Neural cell (in vitro differentiated cells): ENCODE data around the gene SPON1. TPM values are rescaled to one million over a fixed set of nuclear protein-coding genes. Genes with fewer than 3 reads are reported as not detected.

Experiments
- H2AFZ ChIP-seq: fragments of 200-600, 300-800 bp; sonication (generic), shearing (Covaris generic); 2 replicates; pipeline ENCODE4 v1.6.0; 2014; ENCODE audit warnings: low read depth, mild to moderate bottlenecking, antibody characterized with exemption, low read length, moderate library complexity
- H3F3A ChIP-seq: fragments of 200-600 bp; shearing (Covaris generic); 2 replicates; pipeline ENCODE4 v1.6.1; 2016; ENCODE audit warnings: mild to moderate bottlenecking, moderate library complexity, mixed read lengths, antibody characterized with exemption, low read length; ENCODE audit not compliant: insufficient read depth, poor library complexity, severe bottlenecking
- H3K27ac ChIP-seq: fragments of 200-600, 300-800 bp; sonication (generic), shearing (Covaris generic); 2 replicates; pipeline ENCODE4 v1.5.1; 2014; ENCODE audit warnings: mild to moderate bottlenecking, low read length, moderate library complexity
- H3K27me3 ChIP-seq: fragments of 300-800, 200-600 bp; sonication (generic), shearing (Covaris generic); 2 replicates; pipeline ENCODE4 v1.6.0; 2014; ENCODE audit warnings: mild to moderate bottlenecking, low read depth, low read length, moderate library complexity; ENCODE audit not compliant: insufficient read depth
- H3K36me3 ChIP-seq: fragments of 300-800, 200-600 bp; sonication (generic), shearing (Covaris generic); 2 replicates; pipeline ENCODE4 v1.5.1; 2014; ENCODE audit warnings: mild to moderate bottlenecking, antibody characterized with exemption, low read length, moderate library complexity; ENCODE audit not compliant: insufficient read depth
- H3K4me2 ChIP-seq: fragments of 300-800, 200-600 bp; sonication (generic), shearing (Covaris generic); 2 replicates; pipeline ENCODE4 v1.6.0; 2014; ENCODE audit warnings: mild to moderate bottlenecking, low read length
- H3K4me3 ChIP-seq: fragments of 300-800, 200-600 bp; sonication (generic), shearing (Covaris generic); 2 replicates; pipeline ENCODE4 v1.5.1; 2014; ENCODE audit warnings: mild to moderate bottlenecking, low read length, moderate library complexity
- H3K79me2 ChIP-seq: fragments of 200-600 bp; shearing (Covaris generic); replicated peaks from 2 replicates; pipeline ENCODE4 v1.6.0; 2014; ENCODE audit warnings: mild to moderate bottlenecking, low read length, moderate library complexity; ENCODE audit not compliant: insufficient read depth
- H3K9ac ChIP-seq: fragments of 300-800, 200-600 bp; sonication (generic), shearing (Covaris generic); 2 replicates; pipeline ENCODE4 v1.6.1; 2016; ENCODE audit warnings: mild to moderate bottlenecking, low read length, mixed read lengths
- H3K9me2 ChIP-seq: fragments of 200-600 bp; shearing (Covaris generic); 2 replicates; pipeline ENCODE4 v1.6.1; 2016; ENCODE audit warnings: mild to moderate bottlenecking, low read length, mixed read lengths; ENCODE audit not compliant: insufficient read depth
- H3K9me3 ChIP-seq: fragments of 200-600, 300-800 bp; sonication (generic), shearing (Covaris generic); 2 replicates; pipeline ENCODE4 v1.6.1; 2016; ENCODE audit warnings: mild to moderate bottlenecking, mixed run types, low read length, moderate library complexity, mixed read lengths
- H4K20me1 ChIP-seq: fragments of 200-600 bp; shearing (Covaris generic); 2 replicates; pipeline ENCODE4 v1.6.1; 2016; ENCODE audit warnings: mild to moderate bottlenecking, mixed run types; ENCODE audit not compliant: insufficient read depth
- EP300 ChIP-seq: fragments of 450-650 bp; conservative IDR thresholded peaks from 2 replicates; pipeline ENCODE4 v1.6.1; 2014; ENCODE audit warnings: antibody characterized with exemption, mild to moderate bottlenecking, moderate library complexity; ENCODE audit not compliant: poor library complexity, severe bottlenecking
- EZH2 ChIP-seq: fragments of 200-600, 300-800 bp; shearing (Covaris generic), sonication (generic); IDR thresholded peaks from 2 replicates; pipeline ENCODE4 v1.6.1; 2014; ENCODE audit warnings: antibody characterized with exemption, low read length, borderline replicate concordance, mild to moderate bottlenecking; ENCODE audit not compliant: insufficient read depth, poor library complexity, severe bottlenecking
- MXI1 ChIP-seq: fragments of 450-650 bp; conservative IDR thresholded peaks from 2 replicates; pipeline ENCODE4 v1.6.1; 2014; ENCODE audit warnings: antibody characterized with exemption, mild to moderate bottlenecking; ENCODE audit not compliant: poor library complexity, severe bottlenecking
- POLR2AphosphoS5 ChIP-seq: IDR thresholded peaks from 2 replicates; pipeline ENCODE4 v1.6.1; 2012
- RAD21 ChIP-seq: fragments of 450-650 bp; conservative IDR thresholded peaks from 2 replicates; pipeline ENCODE4 v1.6.1; 2014; ENCODE audit warnings: antibody characterized with exemption, mild to moderate bottlenecking, moderate library complexity
- SMC3 ChIP-seq: fragments of 450-650 bp; conservative IDR thresholded peaks from 2 replicates; pipeline ENCODE4 v1.6.1; 2014; ENCODE audit warnings: antibody characterized with exemption, mild to moderate bottlenecking, moderate library complexity; ENCODE audit not compliant: poor library complexity
- TAF1 ChIP-seq: IDR thresholded peaks from 2 replicates; pipeline ENCODE4 v1.6.1; 2012; ENCODE audit warnings: low read depth
- polyA plus RNA-seq: library from polyadenylated mRNA; depleted of rRNA; stranded (reverse); fragments of >200 nt; gene quantifications from 2 replicates; pipeline ENCODE4 v1.2.3, GENCODE V29; 2014
- TF ChIP-seq, protein P1 (sequence below): IDR thresholded peaks from 2 replicates; pipeline ENCODE4 v1.6.1; 2012; ENCODE audit warnings: borderline replicate concordance
- TF ChIP-seq, protein P2 (sequence below): fragments of 450-650 bp; IDR thresholded peaks from 2 replicates; pipeline ENCODE4 v1.5.1; 2014; ENCODE audit warnings: antibody characterized with exemption, mild to moderate bottlenecking, moderate library complexity; ENCODE audit not compliant: poor library complexity, severe bottlenecking

The SPON1 gene
- polyA plus RNA-seq, 1 donor from 2014 or later = 0.66 TPM

DNA sequence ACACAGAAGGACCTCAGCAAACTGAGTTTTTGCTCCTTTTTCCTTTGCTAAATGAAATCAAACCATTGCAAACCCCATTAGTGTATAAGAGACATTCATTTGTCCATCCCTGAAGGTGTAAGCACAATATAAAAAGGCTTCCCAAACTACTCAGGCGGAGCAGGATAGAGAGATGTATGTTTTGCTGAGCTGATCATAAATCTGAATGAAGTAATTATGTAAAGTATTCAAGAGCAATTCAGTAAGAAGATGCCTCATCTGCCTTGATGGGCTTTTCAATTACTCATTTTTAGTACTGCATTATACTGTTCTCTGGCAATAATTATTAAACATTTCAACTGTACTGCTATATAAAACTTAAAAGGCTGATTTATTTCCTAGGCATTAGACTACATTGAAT is 65.0 kb downstream of the SPON1 start:
- H3K9me2 ChIP-seq = no peaks in the 10 kb centered on the region
- no peaks in the 10 kb centered on the region for H3K79me2 ChIP-seq
- H4K20me1 ChIP-seq = no peaks in the 10 kb centered on the region
- H3K9me3 ChIP-seq = no peaks in the 10 kb centered on the region
- H3K36me3 ChIP-seq = no peaks in the 10 kb centered on the region
- H3K27me3 ChIP-seq = no peaks in the 10 kb centered on the region
- H3F3A ChIP-seq = no peaks in the 10 kb centered on the region
- no peak overlapping the region for H3K9ac ChIP-seq
- no peak overlapping the region for H3K4me3 ChIP-seq
- no peak overlapping the region for H2AFZ ChIP-seq
- H3K27ac ChIP-seq = no peak overlapping the region
- no peak for TF ChIP-seq EP300
- TF ChIP-seq, protein P1, sequence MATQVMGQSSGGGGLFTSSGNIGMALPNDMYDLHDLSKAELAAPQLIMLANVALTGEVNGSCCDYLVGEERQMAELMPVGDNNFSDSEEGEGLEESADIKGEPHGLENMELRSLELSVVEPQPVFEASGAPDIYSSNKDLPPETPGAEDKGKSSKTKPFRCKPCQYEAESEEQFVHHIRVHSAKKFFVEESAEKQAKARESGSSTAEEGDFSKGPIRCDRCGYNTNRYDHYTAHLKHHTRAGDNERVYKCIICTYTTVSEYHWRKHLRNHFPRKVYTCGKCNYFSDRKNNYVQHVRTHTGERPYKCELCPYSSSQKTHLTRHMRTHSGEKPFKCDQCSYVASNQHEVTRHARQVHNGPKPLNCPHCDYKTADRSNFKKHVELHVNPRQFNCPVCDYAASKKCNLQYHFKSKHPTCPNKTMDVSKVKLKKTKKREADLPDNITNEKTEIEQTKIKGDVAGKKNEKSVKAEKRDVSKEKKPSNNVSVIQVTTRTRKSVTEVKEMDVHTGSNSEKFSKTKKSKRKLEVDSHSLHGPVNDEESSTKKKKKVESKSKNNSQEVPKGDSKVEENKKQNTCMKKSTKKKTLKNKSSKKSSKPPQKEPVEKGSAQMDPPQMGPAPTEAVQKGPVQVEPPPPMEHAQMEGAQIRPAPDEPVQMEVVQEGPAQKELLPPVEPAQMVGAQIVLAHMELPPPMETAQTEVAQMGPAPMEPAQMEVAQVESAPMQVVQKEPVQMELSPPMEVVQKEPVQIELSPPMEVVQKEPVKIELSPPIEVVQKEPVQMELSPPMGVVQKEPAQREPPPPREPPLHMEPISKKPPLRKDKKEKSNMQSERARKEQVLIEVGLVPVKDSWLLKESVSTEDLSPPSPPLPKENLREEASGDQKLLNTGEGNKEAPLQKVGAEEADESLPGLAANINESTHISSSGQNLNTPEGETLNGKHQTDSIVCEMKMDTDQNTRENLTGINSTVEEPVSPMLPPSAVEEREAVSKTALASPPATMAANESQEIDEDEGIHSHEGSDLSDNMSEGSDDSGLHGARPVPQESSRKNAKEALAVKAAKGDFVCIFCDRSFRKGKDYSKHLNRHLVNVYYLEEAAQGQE = no peak
- no peak for TF ChIP-seq RAD21
- TF ChIP-seq TAF1 = no peak
- TF ChIP-seq EZH2 = no peak
- TF ChIP-seq, protein P2, sequence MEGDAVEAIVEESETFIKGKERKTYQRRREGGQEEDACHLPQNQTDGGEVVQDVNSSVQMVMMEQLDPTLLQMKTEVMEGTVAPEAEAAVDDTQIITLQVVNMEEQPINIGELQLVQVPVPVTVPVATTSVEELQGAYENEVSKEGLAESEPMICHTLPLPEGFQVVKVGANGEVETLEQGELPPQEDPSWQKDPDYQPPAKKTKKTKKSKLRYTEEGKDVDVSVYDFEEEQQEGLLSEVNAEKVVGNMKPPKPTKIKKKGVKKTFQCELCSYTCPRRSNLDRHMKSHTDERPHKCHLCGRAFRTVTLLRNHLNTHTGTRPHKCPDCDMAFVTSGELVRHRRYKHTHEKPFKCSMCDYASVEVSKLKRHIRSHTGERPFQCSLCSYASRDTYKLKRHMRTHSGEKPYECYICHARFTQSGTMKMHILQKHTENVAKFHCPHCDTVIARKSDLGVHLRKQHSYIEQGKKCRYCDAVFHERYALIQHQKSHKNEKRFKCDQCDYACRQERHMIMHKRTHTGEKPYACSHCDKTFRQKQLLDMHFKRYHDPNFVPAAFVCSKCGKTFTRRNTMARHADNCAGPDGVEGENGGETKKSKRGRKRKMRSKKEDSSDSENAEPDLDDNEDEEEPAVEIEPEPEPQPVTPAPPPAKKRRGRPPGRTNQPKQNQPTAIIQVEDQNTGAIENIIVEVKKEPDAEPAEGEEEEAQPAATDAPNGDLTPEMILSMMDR = no peak
- TF ChIP-seq MXI1 = no peak
- TF ChIP-seq SMC3 = no peak
- no peak for TF ChIP-seq POLR2AphosphoS5
- no peak overlapping the region for H3K4me2 ChIP-seq

DNA sequence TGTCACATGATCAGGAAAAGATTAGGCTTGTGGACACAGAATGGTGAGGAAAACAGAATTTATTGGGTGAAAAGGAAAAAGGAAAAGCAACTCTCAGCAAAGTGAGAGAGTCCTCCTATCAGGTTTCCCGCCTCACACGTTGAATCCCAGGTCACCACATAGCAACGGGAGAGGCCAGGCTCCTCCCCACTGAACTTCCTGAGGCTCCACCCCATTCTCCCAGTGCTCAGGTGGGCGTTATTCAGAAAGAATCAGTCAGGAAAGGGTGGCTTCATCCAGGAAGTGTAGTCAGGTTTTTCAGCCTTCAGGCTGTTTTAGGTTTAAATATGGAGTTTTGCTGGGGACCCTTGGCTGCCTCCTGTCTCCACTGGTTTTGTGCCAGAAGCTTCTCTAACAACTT is 66.9 kb downstream of the SPON1 start:
- no peak for TF ChIP-seq RAD21
- no peak for TF ChIP-seq EZH2
- TF ChIP-seq, protein P2 = no peak
- TF ChIP-seq, protein P1 = no peak
- no peak for TF ChIP-seq EP300
- TF ChIP-seq MXI1 = no peak
- no peak for TF ChIP-seq TAF1
- TF ChIP-seq SMC3 = no peak
- no peak for TF ChIP-seq POLR2AphosphoS5
- no peak overlapping the region for H3K9ac ChIP-seq
- H3K9me3 ChIP-seq = no peaks in the 10 kb centered on the region
- H2AFZ ChIP-seq = no peak overlapping the region
- no peak overlapping the region for H3K4me2 ChIP-seq
- H3K9me2 ChIP-seq = no peaks in the 10 kb centered on the region
- H3K36me3 ChIP-seq = no peaks in the 10 kb centered on the region
- H3K27me3 ChIP-seq = no peaks in the 10 kb centered on the region
- no peaks in the 10 kb centered on the region for H3F3A ChIP-seq
- no peaks in the 10 kb centered on the region for H3K79me2 ChIP-seq
- no peaks in the 10 kb centered on the region for H4K20me1 ChIP-seq
- H3K27ac ChIP-seq = no peak overlapping the region
- no peak overlapping the region for H3K4me3 ChIP-seq
